ENCODE results near the gene ADGRD1.

ADGRD1 gene

DNA sequence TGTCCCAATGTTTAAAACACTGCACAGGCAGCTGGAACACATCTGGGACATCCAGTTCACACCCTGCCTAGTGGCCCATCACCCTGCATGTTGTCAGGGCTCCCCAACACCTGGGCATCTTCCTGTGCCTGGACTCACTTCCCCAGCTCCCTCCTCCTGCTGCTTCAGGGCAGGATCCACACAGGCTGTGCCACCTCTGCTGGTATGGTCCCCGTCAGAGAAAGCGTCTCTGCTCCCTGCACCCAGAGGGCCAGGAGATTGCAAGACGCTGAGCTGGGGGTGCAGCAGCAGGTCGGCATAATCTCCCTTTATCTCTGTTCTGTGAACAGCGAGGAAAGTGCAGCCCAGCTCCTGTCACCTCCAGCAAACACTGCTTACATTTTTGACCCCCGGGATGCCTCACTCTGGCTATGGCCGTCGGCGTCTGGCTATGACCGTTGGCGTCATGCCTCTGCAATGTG lies 124.3 kb downstream of the ADGRD1 start:
- Histone ChIP-seq H2AK5ac (ENCODE audit: low read depth, low read length) (no peak overlapping the region), H3K27ac (replicated peaks; ENCODE audit: low read length) (no peak overlapping the region), H2BK5ac (ENCODE audit: low read length) (peak overlapping the region; percentile 61), H3K18ac (ENCODE audit: low read length) (peak overlapping the region; percentile 0), H3K4me2 (ENCODE audit: insufficient read depth, low read length, poor library complexity, severe bottlenecking) (no peak overlapping the region), H3K4me1 (ENCODE audit: control insufficient read depth in 2 of 2, insufficient read depth in 1 of 2, low read depth in 1 of 2, low read length in 2 of 2) (peaks cover 0 to 2% of the 10 kb centered on the region in 2 donors), H2BK12ac (ENCODE audit: low read length) (no peak overlapping the region), H3K36me3 (replicated peaks in 1 of 2; ENCODE audit: control insufficient read depth in 2 of 2, insufficient read depth in 2 of 2, low read length in 2 of 2) (no peaks in the 10 kb centered on the region), H3K14ac (ENCODE audit: low read length) (peak overlapping the region; percentile 86), H4K91ac (ENCODE audit: low read depth, low read length, poor library complexity) (no peak overlapping the region), H4K8ac (ENCODE audit: low read depth, low read length) (peak overlapping the region; percentile 77), H3K27me3 (ENCODE audit: control insufficient read depth in 3 of 3, insufficient read depth in 3 of 3, low read depth in 1 of 3, low read length in 3 of 3) (peaks cover 0 to 7% (median 0%) of the 10 kb centered on the region in 3 experiments), H2AFZ (ENCODE audit: low read length) (no peak overlapping the region), H3K9ac (ENCODE audit: low read depth, low read length, poor library complexity) (peak overlapping the region; percentile 56), H3K23ac (ENCODE audit: low read depth, low read length, poor library complexity) (no peak overlapping the region), H2BK120ac (ENCODE audit: low read depth, low read length) (no peak overlapping the region), H3K9me3 (replicated peaks in 1 of 2; ENCODE audit: control insufficient read depth in 2 of 2, insufficient read depth in 1 of 2, low read depth in 1 of 2, low read length in 2 of 2) (no peaks in the 10 kb centered on the region), H3K4ac (ENCODE audit: low read length) (peak overlapping the region; percentile 18), H3K4me3 (ENCODE audit: low read length in 2 of 2) (no peak overlapping the region), H3K79me1 (ENCODE audit: low read depth, low read length) (no peaks in the 10 kb centered on the region), H2BK15ac (ENCODE audit: low read length) (no peak overlapping the region)
- no CpG with 5 or more reads among the region's 11 CpGs for WGBS, 2 donors (ENCODE audit: extremely low coverage in 2 of 2, insufficient read length in 2 of 2, insufficient replicate concordance in 1 of 2)
- DNase-seq (ENCODE audit: low spot score) = no peak

- peaks cover 0 to 7% (median 0%) of the 10 kb centered on the region in 3 experiments for H3K27me3 ChIP-seq (ENCODE audit: control insufficient read depth in 3 of 3, insufficient read depth in 3 of 3, low read depth in 1 of 3, low read length in 3 of 3)
- no CpG with 5 or more reads among the region's 23 CpGs for WGBS, 2 donors (ENCODE audit: extremely low coverage in 2 of 2, insufficient read length in 2 of 2, insufficient replicate concordance in 1 of 2)
Measured at GRCh38 chr12:131082290-131083194, 128.8 kb downstream of the ADGRD1 start.

GRCh38 chr12:131084341-131085011 lies 130.8 kb downstream of the ADGRD1 start:
- peak overlapping the region; percentile 60 for H3K9ac ChIP-seq (ENCODE audit: low read depth, low read length, poor library complexity)
- H2BK5ac ChIP-seq (ENCODE audit: low read length) = peak overlapping the region; percentile 39
- no peaks in the 10 kb centered on the region for H3K9me3 ChIP-seq (replicated peaks in 1 of 2; ENCODE audit: control insufficient read depth in 2 of 2, insufficient read depth in 1 of 2, low read depth in 1 of 2, low read length in 2 of 2)
- no peak overlapping the region for H4K91ac ChIP-seq (ENCODE audit: low read depth, low read length, poor library complexity)
- peak overlapping the region; percentile 82 for H3K14ac ChIP-seq (ENCODE audit: low read length)
- H2BK12ac ChIP-seq (ENCODE audit: low read length) = no peak overlapping the region
- H3K4me2 ChIP-seq (ENCODE audit: insufficient read depth, low read length, poor library complexity, severe bottlenecking) = no peak overlapping the region
- peak overlapping the region; percentile 15 for H2AK5ac ChIP-seq (ENCODE audit: low read depth, low read length)
- H3K27me3 ChIP-seq (ENCODE audit: control insufficient read depth in 3 of 3, insufficient read depth in 3 of 3, low read depth in 1 of 3, low read length in 3 of 3) = no peaks in the 10 kb centered on the region
- H3K4ac ChIP-seq (ENCODE audit: low read length) = no peak overlapping the region
- no peak overlapping the region for H3K27ac ChIP-seq (replicated peaks; ENCODE audit: low read length)
- no peak overlapping the region for H2BK15ac ChIP-seq (ENCODE audit: low read length)
- DNase-seq (ENCODE audit: low spot score) = no peak
- H2BK120ac ChIP-seq (ENCODE audit: low read depth, low read length) = no peak overlapping the region
- H3K36me3 ChIP-seq (replicated peaks in 1 of 2; ENCODE audit: control insufficient read depth in 2 of 2, insufficient read depth in 2 of 2, low read length in 2 of 2) = no peaks in the 10 kb centered on the region
- H3K79me1 ChIP-seq (ENCODE audit: low read depth, low read length) = no peaks in the 10 kb centered on the region
- H4K8ac ChIP-seq (ENCODE audit: low read depth, low read length) = peak overlapping the region; percentile 30
- H3K4me3 ChIP-seq (ENCODE audit: low read length in 2 of 2) = no peak overlapping the region
- H3K18ac ChIP-seq (ENCODE audit: low read length) = peak overlapping the region; percentile 89
- peaks cover 0 to 3% of the 10 kb centered on the region in 2 donors for H3K4me1 ChIP-seq (ENCODE audit: control insufficient read depth in 2 of 2, insufficient read depth in 1 of 2, low read depth in 1 of 2, low read length in 2 of 2)
- H3K23ac ChIP-seq (ENCODE audit: low read depth, low read length, poor library complexity) = peak overlapping the region; percentile 75
- no peak overlapping the region for H2AFZ ChIP-seq (ENCODE audit: low read length)
- WGBS, 2 donors (ENCODE audit: extremely low coverage in 2 of 2, insufficient read length in 2 of 2, insufficient replicate concordance in 1 of 2) = no CpG with 5 or more reads among the region's 28 CpGs

More at GRCh38 chr12:131082290-131083194, 128.8 kb downstream of the ADGRD1 start:
- H3K4ac ChIP-seq (ENCODE audit: low read length) = no peak overlapping the region
- H3K4me2 ChIP-seq (ENCODE audit: insufficient read depth, low read length, poor library complexity, severe bottlenecking) = no peak overlapping the region
- no peak overlapping the region for H2BK12ac ChIP-seq (ENCODE audit: low read length)
- no peak overlapping the region for H2AK5ac ChIP-seq (ENCODE audit: low read depth, low read length)
- no peak overlapping the region for H2BK15ac ChIP-seq (ENCODE audit: low read length)
- H2BK120ac ChIP-seq (ENCODE audit: low read depth, low read length) = no peak overlapping the region
- H3K4me1 ChIP-seq (ENCODE audit: control insufficient read depth in 2 of 2, insufficient read depth in 1 of 2, low read depth in 1 of 2, low read length in 2 of 2) = peaks cover 0 to 3% of the 10 kb centered on the region in 2 donors
- H3K79me1 ChIP-seq (ENCODE audit: low read depth, low read length) = no peaks in the 10 kb centered on the region
- no peak for DNase-seq (ENCODE audit: low spot score)
- no peak overlapping the region for H4K91ac ChIP-seq (ENCODE audit: low read depth, low read length, poor library complexity)
- H2AFZ ChIP-seq (ENCODE audit: low read length) = no peak overlapping the region
- no peaks in the 10 kb centered on the region for H3K36me3 ChIP-seq (replicated peaks in 1 of 2; ENCODE audit: control insufficient read depth in 2 of 2, insufficient read depth in 2 of 2, low read length in 2 of 2)
- H3K9me3 ChIP-seq (replicated peaks in 1 of 2; ENCODE audit: control insufficient read depth in 2 of 2, insufficient read depth in 1 of 2, low read depth in 1 of 2, low read length in 2 of 2) = no peaks in the 10 kb centered on the region
- no peak overlapping the region for H4K8ac ChIP-seq (ENCODE audit: low read depth, low read length)
- no peak overlapping the region for H3K23ac ChIP-seq (ENCODE audit: low read depth, low read length, poor library complexity)
- no peak overlapping the region for H2BK5ac ChIP-seq (ENCODE audit: low read length)
- no peak overlapping the region for H3K27ac ChIP-seq (replicated peaks; ENCODE audit: low read length)
- H3K18ac ChIP-seq (ENCODE audit: low read length) = no peak overlapping the region
- H3K9ac ChIP-seq (ENCODE audit: low read depth, low read length, poor library complexity) = no peak overlapping the region
- no peak overlapping the region for H3K14ac ChIP-seq (ENCODE audit: low read length)
- H3K4me3 ChIP-seq (ENCODE audit: low read length in 2 of 2) = no peak overlapping the region

All from neuronal stem cell (in vitro differentiated cells).